Forelimb muscle (tissue), 1 donor: ENCODE data around the gene AOPEP. TPM values are rescaled to one million over a fixed set of nuclear protein-coding genes. Genes with fewer than 3 reads are reported as not detected.
"Not testable (repeated sequence)": the region's sequence is repeated elsewhere in the genome, so short reads cannot be mapped to it uniquely, and the experiment has no call there.

Experiments used
- DNase-seq: peaks from one replicate; pipeline ENCODE4 v3.0.0-alpha.2; 2013; ENCODE audit warnings: low read depth
- polyA plus RNA-seq: library from polyadenylated mRNA; unstranded; fragments of 120-200 nt; gene quantifications from one replicate; pipeline ENCODE4 v1.2.1, GENCODE V29; 2013; ENCODE audit not compliant: insufficient read length

AOPEP gene
- polyA plus RNA-seq, 1 donor = 43.0 TPM

DNA sequence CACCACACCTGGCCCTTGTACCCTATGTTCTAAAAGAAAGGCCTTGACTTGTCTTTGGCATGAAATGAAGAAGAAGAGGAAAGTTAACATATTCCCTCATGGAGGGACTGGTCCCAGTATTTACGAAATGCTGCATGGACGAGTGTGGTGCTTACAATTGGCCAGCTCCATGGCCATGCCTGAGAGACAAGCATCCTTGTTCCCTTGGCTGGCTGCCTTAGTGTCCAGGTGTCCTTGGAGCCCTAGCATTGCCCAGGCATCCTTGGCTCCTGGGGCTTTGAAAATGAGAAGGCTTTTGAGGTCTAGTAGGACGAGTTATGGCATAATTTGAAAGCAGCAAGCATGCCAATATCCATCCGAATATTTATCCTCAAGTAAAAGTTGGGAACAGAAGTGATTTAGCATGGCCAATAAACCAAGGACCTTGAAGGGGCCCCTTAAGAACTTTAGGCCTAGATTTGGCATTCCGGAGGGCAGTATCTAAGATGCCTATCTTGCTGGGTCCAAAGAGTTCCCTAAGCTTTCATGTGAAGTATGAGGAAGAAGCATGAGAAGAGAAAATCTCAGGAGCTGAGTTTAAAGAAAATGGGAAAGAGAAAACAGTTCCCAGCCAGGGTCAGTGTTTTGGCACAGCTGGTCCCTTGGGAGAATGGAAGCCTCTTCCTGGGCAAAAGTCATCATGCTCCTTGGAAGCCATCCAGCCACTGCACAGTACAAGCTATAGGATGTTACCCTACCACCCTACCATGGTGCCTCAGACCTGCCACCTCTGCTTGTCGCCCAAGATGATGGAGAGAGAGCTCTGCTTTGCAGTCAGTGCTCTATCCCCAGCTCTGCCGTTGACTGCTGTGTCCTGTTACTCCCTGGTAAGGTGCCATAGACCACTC, 91.0 kb downstream of the AOPEP start:
- DNase-seq = no peak

DNA sequence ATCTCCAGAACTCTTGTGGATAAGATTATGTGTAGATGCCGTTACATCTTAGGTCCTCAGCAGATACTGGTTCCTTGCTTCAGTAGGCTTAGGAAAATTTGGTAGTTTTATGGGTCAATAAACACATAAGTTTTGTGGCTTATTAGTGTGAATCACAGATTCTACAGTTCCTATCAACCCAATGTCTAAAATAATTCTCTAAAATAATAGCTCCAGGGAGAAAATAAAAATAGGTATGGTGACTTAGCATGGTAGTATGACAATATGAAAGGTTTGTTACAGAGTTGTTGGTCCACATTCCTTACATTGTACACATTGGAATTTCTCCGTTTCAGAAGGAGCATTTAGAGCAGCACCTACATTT, 91.7 kb downstream of the AOPEP start:
- DNase-seq = no peak

DNA sequence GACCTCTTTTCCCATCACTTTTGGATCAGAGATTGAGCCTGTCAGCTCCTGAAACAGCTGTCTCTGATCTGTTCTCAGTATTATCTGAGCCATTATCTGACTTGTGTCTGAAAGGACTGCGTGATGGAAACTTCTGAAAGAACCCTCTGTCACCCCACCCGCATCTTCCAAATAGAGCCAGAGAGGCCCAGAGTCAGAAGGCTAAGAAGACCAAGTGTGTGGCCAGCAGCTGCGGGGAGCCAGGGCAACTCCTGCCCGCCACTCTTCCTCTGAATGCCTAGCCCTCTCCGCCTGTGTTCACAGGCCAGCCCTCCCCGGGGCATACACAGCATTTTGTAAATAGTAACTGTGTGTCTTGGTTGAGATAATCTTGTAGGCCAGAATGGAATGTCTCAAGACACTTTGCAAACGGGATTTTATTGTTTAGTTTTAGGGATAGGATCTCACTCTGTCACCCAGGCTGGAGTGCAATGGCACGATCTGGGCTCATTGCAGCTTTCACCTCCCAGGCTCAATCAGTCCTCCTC, 92.7 kb downstream of the AOPEP start:
- DNase-seq = no peak

DNA sequence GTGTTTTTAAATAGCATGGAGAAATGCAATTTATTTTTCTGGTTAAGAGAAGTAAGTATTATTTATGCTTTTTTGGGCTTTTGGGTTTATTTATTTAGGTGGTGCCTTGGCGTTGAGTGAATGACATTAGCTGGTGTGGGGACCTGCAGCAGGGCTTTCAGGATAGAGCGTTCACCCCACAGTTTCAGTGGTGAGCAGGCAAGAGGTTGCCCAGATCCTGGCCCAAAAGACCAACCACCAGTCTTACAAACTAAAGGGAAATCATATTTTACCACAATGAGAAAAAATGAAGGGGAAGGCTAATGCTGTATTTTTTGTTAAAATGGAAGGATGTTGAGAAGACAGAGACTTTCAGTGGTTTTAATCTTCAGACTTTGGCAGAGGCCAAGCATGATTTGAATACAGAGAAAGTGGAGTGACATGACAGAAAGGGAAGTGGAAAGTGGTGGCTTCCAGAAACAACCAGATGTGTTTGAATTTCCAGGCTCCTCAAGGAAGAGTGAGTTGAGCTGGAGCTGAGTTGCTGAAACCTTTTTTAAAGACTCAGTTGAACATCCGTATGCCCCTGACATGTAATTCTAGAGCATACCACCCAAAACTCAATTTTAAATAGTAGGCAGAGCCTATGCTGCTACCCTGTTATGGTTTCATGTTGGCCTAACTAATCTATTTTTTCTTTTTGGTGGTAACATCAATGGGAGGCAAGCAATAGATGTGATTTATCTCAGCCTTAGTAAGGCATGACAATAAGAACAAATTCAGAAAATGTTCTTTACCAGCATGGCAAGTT, 94.8 kb downstream of the AOPEP start:
- no peak for DNase-seq

DNA sequence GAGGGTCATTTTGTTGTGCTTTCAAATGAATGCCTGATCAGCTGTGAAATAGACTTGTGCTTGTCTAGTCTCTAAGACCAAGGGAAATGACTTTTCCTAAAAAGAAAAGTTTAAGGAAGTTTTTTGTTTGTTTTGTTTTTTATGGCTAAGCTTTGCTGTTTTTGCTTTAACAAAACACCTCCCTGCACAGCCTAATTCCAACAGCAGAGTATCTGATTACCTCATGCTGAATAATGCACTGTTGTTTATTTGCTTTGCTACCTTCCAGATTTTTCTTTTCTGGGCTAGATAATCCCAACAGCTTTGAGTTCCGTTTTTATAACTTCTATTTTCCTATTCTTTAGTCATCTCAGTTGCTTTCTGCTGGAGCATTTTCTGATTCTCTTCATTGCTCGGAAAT, 95.8 kb downstream of the AOPEP start:
- DNase-seq = no peak

DNA sequence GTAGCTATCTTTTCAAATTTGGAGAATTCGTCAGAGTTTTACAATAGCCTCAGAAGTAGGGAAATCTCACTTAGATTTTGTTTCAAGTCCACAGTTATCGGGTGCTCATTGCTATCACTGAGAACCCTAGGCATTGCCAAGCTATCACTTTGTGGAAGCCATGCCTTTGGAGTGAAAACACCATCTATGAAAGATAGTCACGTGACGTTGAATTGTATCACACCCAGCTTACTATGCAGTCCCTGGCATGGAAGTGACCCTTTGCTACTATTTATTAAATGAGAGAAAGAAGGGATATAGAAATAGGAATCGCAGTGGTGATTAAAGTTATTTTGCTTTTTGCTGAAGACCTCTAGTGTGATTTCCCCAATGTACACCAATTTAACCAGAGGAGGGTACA, 97.2 kb downstream of the AOPEP start:
- DNase-seq = no peak

DNA sequence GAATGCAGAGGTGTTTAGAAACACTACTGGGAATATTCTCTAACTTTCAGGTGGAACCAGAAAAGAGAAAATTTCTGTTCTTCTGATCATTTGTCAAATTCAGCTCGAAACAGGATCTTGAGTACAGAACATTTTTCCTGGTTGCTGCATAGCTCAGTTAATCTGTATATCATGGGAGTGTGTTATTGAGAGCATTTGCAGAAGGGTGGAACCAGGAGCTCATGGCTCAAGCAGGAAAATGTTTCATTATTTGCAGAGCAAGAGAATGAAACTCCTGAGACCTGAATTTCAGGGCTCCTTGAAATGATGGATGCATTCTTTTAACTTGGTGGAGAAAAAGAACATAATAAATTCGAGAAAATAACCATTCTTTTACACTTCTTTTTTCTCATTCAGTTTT, 97.9 kb downstream of the AOPEP start:
- no peak for DNase-seq

DNA sequence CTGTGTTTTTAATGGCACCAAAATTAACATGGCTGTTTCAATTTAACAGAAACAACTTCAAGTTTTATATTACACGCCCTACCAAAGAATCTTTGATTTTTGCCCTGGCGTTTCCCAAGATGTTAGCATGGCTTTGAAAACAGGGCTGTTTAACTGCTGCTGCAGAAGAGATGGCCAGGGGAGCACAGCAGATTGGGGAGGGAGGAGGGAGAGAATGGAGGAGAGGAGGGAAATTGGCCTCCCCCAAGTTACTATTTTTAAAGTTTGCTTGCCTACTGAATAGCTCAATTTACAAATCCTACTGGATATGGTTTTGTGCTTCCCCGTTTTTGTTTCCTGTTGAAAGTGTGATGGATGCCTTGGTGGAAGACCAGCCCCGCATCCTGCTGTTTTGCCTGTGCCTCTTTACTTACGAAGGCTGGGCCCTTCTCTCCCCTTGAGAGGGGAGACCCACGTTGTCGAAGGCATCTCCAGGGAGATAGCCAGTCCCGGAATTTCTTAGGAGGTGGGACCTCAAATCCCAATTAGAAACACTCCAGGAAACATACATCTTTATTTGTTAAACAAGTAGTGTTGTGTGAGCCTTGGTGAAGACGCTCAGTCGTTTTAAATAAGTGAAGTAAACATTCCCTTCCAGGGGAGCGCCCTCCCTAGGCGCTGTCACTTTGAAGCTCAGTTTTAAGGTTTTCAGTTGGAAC, 98.6 kb downstream of the AOPEP start:
- no peak for DNase-seq

DNA sequence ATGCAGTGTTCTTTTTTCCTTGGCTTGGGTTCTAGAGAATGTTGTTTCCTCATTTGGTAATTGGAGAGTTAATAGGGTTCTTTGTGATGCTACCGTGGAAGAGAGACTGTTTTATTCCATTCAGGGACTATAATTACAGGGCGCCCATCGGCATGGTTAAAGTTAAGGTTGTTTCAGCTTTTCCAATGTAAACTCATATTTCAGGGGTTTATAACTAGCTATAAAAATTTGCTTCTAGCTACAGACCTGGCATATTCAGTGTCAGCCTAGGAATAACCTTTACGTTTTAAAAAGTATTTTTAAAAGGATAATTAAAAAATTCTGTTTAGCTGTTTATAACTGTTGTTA, 99.1 kb downstream of the AOPEP start:
- no peak for DNase-seq

DNA sequence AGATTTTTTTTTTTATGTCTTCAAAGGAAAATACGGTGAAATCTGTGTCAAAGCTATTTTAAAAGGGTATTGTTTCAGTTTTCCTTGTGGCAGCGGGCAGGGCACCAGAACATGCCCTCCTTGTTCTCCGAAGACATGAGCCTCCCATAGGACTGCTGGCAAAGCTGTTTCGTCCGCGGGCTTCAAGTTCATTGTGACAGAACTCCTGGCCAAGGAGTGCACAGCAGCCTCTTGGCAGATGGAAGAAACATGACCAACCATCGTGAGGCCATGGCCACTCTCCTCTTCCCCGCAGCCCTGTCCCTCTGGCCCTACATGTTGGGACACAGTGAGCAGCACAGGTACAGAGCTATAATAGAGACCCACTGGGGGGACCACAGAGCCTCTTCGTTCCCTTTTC, 99.5 kb downstream of the AOPEP start:
- DNase-seq = no peak

DNA sequence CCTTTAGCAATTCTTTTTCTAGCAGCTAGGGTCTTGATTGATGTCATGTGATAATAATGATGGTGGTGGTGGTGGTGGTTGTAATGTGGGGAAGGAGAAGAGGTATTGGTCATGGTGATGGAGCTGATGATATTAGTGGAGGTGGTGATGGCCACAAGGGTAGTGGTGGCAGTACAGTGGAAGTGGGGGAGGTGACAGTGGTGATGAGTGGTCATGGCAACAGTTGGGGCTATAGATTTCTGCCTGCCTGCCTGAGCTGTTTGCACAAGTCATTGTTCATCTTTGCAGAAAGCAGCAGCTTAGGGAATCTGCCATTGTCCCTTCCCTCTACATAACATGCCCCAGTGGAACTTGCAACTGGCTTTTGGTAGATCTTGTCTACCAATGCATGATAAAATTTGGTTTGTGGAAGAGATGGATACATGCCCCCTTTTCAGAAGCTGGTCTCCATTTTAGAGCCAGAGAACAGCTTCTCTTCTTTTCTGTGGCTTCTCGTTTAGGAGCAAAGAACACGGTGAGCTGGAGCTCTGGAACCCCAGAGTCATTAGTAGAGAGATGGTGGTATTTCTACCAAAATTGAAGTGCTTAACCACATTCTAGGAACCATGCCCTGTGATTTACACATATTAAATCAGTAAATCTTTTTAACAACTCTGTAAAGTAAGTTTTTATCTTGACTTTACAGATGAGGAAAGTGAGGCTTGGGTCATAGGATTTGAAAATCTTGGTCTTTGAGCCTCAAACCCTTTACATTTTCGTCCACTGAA, 100.3 kb downstream of the AOPEP start:
- no peak for DNase-seq

DNA sequence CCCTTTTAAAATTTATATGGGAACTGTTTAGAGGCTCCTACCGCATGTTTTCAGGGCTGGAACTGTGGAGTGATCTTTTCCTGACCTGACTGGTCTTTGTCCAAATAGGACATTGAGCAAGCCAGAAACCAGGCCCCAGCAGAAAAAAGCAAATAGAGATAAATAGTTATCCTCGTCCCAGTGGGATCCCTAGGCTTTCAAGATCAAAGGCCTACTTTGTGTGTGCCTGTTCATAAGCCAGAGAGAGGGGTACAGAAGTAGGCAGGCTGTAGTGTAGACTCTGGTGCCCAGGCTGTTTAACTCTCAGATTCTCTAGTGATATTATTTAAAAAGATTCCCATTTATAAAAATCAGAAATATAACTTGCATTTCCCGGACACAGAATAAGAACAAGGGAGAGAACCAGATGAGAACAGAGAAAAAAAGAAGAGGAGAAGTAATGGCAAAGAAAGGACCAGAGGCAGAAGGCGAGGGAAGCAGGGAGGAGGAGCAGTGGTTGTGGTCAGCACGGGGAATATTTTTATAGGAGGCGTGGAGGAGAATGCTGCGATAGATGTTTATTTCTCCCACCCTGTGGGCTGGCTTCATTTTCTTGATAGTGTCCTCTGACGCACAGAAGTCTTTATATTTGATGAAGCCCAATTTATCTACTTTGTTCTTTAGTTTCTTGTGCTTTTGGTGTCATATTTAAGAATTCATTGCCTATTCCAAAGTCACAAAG, 101.2 kb downstream of the AOPEP start:
- DNase-seq = no peak

DNA sequence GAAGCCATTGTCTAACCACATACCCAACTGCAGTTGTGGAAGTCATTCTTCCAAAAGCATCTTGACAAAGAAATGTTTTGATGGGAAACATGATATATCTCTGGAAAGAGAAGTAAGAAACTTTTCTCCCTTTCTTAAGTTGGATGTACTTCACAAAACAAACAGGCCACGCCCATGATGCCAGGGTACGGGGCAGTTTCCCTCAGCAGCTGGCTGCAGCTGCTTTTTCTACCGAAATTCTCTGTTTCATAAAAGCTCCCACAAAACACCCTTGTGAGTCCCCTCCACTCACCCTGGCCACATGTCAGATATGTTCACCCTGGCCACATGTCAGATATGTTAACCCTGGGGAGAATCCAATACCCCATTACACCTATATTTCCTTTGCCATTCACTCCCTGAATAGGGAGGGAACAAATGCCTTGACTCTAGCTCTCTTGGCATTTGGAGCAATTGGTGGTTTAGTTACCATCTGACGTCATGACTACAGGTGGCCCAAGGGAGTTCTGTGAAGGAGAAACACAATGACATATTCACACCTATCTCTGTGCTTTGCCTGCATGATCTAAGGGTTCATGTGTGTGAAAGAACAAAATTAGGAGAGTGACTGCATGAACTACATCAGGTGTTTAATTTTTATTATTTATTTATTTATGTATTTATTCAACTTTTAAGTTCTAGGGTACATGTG, 103.0 kb downstream of the AOPEP start:
- DNase-seq = no peak

DNA sequence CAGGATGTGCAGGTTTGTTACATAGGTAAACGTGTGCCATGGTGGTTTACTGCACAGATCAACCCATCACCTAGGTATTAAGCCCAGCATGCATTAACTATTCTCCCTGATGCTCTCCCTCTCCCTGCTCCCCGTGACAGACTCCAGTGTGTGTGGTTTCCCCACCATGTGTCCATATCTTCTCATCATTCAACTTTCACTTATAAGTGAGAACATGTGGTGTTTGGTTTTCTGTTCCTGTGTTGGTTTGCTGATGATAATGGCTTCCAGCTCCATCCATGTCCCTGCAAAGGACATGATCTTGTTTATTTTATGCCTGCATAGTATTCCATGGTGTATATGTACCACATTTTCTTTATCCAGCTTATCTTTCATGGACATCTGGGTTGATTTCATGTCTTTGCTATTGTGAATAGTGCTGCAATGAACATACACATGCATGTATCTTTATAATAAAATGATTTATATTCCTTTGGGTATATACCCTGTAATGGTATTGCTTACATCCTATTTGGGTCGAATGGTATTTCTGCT, 103.6 kb downstream of the AOPEP start:
- DNase-seq = not testable (repeated sequence)

DNA sequence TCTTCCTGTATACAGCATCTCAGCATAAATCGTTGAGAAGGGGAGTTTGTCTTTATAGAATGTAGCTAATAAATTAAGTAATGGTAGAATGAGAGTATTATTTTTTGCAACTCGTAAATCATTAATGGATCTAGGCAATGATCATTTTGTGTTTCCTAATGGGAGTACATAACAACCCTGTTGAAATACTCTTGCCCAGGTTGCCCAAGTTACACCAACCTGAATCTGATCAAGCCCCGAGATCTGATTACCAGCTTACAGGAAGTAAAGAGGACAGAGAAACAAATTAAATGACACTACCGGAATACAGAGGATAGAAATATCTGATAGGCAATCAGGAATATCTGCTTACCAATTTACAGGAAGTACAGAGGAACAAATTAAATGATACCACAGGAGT, 107.3 kb downstream of the AOPEP start:
- no peak for DNase-seq

DNA sequence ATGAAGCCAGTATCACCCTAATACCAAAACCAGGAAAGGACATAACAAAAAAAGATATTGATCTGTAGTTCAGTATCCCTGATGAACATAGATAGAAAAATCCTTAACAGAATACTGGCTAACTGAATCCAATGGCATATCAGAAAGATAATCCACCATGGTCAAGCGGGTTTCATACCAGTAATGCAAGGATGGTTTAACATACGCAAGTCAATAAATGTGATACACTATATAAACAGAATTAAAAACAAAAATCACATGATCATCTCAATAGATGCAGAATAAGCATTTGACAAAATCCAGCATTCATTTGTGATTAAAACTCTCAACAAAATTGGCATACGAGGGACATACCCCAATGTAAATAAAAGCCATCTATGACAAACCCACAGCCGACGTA, 110.9 kb downstream of the AOPEP start:
- no peak for DNase-seq

DNA sequence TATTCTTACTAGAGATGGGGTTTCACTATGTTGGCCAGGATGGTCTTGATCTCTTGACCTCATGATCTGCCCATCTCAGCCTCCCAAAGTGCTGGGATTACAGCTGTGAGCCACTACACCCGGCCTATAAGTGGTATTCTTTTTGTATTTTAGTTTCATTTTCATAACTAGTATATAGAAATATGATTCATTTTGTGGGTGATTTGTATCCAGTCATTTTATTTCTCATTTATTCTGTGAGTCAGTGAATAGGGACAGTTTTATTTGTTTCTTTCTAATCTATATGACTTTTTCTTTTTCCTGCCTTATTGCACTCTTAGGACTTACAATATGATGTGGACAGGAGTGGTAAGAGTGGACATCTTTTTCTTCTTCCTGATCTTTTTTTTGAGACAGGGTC, 112.9 kb downstream of the AOPEP start:
- no peak for DNase-seq

DNA sequence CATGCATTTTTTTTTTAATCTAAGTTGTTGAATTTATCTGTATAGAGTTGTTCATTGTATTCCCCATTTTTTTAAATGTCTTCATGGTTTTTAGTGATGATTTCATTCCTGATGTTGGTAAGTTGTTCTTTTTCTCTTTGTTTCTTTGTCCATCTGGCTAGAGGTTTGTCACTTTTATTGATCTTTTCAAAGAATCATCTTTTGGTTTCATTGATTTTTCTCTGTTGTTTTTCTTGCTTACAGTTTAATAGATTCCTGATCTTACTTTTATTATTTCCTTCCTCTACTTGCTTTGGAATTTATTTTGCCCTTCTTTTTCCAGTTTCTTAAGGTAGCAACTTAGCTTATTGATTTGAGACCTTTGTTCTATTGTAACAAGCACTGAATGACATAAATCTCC, 114.2 kb downstream of the AOPEP start:
- no peak for DNase-seq

DNA sequence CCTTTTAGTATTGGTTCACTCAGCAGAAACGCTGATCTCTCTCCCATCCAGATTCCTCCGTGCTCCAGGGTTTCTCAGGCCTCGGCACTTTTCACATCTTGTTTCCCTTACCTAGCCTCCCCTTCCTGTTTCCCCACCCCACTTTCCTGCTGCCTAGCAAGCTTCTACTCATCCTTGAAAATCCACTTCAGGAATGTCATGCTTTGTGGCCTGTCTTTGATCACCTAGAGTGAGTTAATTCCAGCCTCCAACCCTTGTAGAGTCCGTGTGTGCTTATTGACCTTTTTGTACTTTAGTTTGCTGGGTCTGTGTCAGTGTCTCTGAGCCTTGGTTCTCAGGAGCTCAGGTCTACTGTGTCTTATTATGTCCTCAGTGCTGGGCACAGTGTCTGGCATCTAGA, 116.6 kb downstream of the AOPEP start:
- no peak for DNase-seq

DNA sequence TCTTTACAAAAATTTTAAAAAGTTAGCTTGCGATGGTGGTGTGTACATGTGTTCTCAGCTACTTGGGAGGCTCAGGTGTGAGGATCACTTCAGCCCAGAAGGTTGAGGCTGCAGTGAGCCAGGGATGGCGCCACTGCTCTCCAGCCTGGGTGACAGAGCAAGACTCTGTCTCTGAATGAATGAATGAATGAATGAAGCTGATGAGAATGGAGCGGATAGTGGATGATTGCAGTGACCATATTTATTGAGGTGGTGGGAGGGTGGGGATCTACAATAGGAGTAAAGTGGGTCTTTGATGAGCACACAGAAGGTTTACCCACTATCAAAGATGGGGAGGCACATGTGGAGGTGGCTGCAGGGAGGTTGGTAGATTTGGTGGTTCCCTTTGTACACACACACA, 120.2 kb downstream of the AOPEP start:
- no peak for DNase-seq
